Stimulated activated CD8-positive, alpha-beta memory T cell treated with anti-CD3 and anti-CD28 coated beads, Interleukin-15, amount 100 ng/mL, for 4 hours (primary cell): ENCODE data around the gene RNF144A.

Experiments used
- DNase-seq, 2 donors: peaks; one replicate each; pipeline ENCODE4 v3.0.0-alpha.2; 2020; ENCODE audit warnings: low read depth in 2 of 2

RNF144A gene

GRCh38 chr2:7007846-7008741 lies 90.9 kb downstream of the RNF144A start:
- no peak for DNase-seq

GRCh38 chr2:7009207-7009911 lies 92.1 kb downstream of the RNF144A start:
- DNase-seq: no peak

- no peak for DNase-seq
Observed at GRCh38 chr2:7010391-7011054, 93.3 kb downstream of the RNF144A start.

GRCh38 chr2:7011356-7012083 lies 94.3 kb downstream of the RNF144A start:
- no peak for DNase-seq

- DNase-seq: no peak
Observed at GRCh38 chr2:7012141-7012764, 95.0 kb downstream of the RNF144A start.

- DNase-seq: no peak
Observed at GRCh38 chr2:7013471-7014160, 96.4 kb downstream of the RNF144A start.

GRCh38 chr2:7014174-7014640 lies 97.0 kb downstream of the RNF144A start:
- no peak for DNase-seq

- no peak for DNase-seq
Observed at GRCh38 chr2:7015007-7015950, 98.1 kb downstream of the RNF144A start.

- DNase-seq: no peak
Observed at GRCh38 chr2:7016148-7016547, 98.9 kb downstream of the RNF144A start.

- no peak for DNase-seq
Observed at GRCh38 chr2:7016601-7017211, 99.5 kb downstream of the RNF144A start.

- DNase-seq: no peak
Observed at GRCh38 chr2:7017671-7018281, 100.6 kb downstream of the RNF144A start.

GRCh38 chr2:7018282-7018701 lies 101.1 kb downstream of the RNF144A start:
- no peak for DNase-seq

- DNase-seq: no peak
Observed at GRCh38 chr2:7018767-7019166, 101.6 kb downstream of the RNF144A start.

GRCh38 chr2:7019191-7019590 lies 102.0 kb downstream of the RNF144A start:
- DNase-seq: no peak

GRCh38 chr2:7020059-7020458 lies 102.8 kb downstream of the RNF144A start:
- DNase-seq: no peak

- DNase-seq: no peak
Observed at GRCh38 chr2:7020468-7020867, 103.3 kb downstream of the RNF144A start.

GRCh38 chr2:7020939-7021470 lies 103.8 kb downstream of the RNF144A start:
- DNase-seq: no peak
